ENCODE data around the gene MPP1. TPM values are rescaled to one million over a fixed set of nuclear protein-coding genes. Genes with fewer than 3 reads are reported as not detected.

The MPP1 gene
- total and polyA plus RNA-seq, 9 of the 15 experiments (the other 6 are each of a cell fraction or from before 2014, with no cell fraction given) = 227 to 395 (median 283) TPM

- ChIA-PET CTCF (ENCODE audit: low intra/inter-chr PET ratio) (no interaction called here), POLR2A (interaction anchor here (1.0 to 2.0 kb wide), 3 partner anchors 10 to 50 kb away, joined by 3 to 7 read pairs (median 4); no protein-coding TSS in a partner anchor)
- WGBS (ENCODE audit: insufficient coverage, low coverage, missing lambda C conversion rate) = 74% methylated on average over 3 of the region's 3 CpGs
- in situ Hi-C loops (cut with MboI) = loop anchor here (25.0 kb wide), 1 partner anchor 142 kb away; the partner anchor contains the start of gene CTAG1A
- no peak overlapping the region for H3K4me3 ChIP-seq
- no peak overlapping the region for H3K9ac ChIP-seq (ENCODE audit: insufficient read depth in 1 of 2, low read depth in 2 of 2, low read length in 2 of 2)
- H2AFZ ChIP-seq (ENCODE audit: low read depth, low read length) = no peak overlapping the region
- peaks cover 20% of the 10 kb centered on the region for H3K36me3 ChIP-seq (ENCODE audit: control insufficient read depth, insufficient read depth, low read length)
- no peaks in the 10 kb centered on the region for H3K27me3 ChIP-seq (ENCODE audit: control insufficient read depth in 2 of 2, insufficient read depth in 2 of 2, low read length in 2 of 2)
- H3K79me2 ChIP-seq (ENCODE audit: control insufficient read depth, insufficient read depth, low read length) = peaks cover 83% of the 10 kb centered on the region
- H3K9me3 ChIP-seq (replicated peaks; ENCODE audit: control insufficient read depth, insufficient read depth, low read depth, low read length) = no peaks in the 10 kb centered on the region
- intact Hi-C loops (cut with micrococcal nuclease) = no loop called here
- DNase-seq (ENCODE audit: extremely low read depth in 1 of 4, low spot score in 3 of 4) (no peak), FAIRE-seq (no peak), ATAC-seq (no peak)
- TF ChIP-seq, protein P1, sequence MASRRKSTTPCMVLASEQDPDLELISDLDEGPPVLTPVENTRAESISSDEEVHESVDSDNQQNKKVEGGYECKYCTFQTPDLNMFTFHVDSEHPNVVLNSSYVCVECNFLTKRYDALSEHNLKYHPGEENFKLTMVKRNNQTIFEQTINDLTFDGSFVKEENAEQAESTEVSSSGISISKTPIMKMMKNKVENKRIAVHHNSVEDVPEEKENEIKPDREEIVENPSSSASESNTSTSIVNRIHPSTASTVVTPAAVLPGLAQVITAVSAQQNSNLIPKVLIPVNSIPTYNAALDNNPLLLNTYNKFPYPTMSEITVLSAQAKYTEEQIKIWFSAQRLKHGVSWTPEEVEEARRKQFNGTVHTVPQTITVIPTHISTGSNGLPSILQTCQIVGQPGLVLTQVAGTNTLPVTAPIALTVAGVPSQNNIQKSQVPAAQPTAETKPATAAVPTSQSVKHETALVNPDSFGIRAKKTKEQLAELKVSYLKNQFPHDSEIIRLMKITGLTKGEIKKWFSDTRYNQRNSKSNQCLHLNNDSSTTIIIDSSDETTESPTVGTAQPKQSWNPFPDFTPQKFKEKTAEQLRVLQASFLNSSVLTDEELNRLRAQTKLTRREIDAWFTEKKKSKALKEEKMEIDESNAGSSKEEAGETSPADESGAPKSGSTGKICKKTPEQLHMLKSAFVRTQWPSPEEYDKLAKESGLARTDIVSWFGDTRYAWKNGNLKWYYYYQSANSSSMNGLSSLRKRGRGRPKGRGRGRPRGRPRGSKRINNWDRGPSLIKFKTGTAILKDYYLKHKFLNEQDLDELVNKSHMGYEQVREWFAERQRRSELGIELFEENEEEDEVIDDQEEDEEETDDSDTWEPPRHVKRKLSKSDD (conservative IDR thresholded peaks at IDR 0.05; ENCODE audit: low read length) = no peak
- TF ChIP-seq CEBPG (CRISPR knock-in tag; IDR thresholded peaks at IDR 0.05) (no peak), CEBPG (tag; conservative IDR thresholded peaks at IDR 0.05 in 1 of 2, IDR thresholded peaks at IDR 0.05 in 1 of 2) (peak in 1 of 2 experiments; percentile 74; a peak in 2 of 4 replicates), CEBPB (tag; IDR thresholded peaks at IDR 0.05) (peak; percentile 53; the same call in 1 of the 2 replicates)
- no peak overlapping the region for H3K4me2 ChIP-seq (ENCODE audit: insufficient read depth, low read length)
- no peak overlapping the region for H3K27ac ChIP-seq (ENCODE audit: extremely low read depth, low read depth, low read length)
- H3K4me1 ChIP-seq (replicated peaks in 1 of 2; ENCODE audit: control insufficient read depth in 2 of 2, insufficient read depth in 2 of 2, low read length in 2 of 2) = peaks cover 1 to 28% of the 10 kb centered on the region in 2 experiments; a peak in 4 of 5 replicates
- no TSS peak for BruUV-seq (replicated peaks)
- 0 out of 2 replicates have a peak, but pooled peaks cover 4% of the 10 kb centered on the region for H4K20me1 ChIP-seq (replicated peaks; ENCODE audit: control insufficient read depth, insufficient read depth, low read length)
- no peaks in the 10 kb centered on the region for H3K9me1 ChIP-seq (ENCODE audit: control insufficient read depth, insufficient read depth, low read length)
Observed at GRCh38 chrX:154729439-154729838, 75.8 kb downstream of the MPP1 start.
